Right renal cortex interstitium (tissue), 3 donors: ENCODE measurements around the gene LZTS3. TPM values are rescaled to one million over a fixed set of nuclear protein-coding genes. Genes with fewer than 3 reads are reported as not detected.
"Not testable (repeated sequence)": the region's sequence is repeated elsewhere in the genome, so short reads cannot be mapped to it uniquely, and the experiment has no call there.

Source experiments
- DNase-seq, 3 donors: peaks; one replicate each; pipeline ENCODE4 v3.0.0-alpha.2; 2013; ENCODE audit warnings: low read depth in 3 of 3, low spot score in 2 of 3
- polyA plus RNA-seq, 3 donors: library from polyadenylated mRNA; unstranded; fragments of 120-200 nt; gene quantifications; one replicate each; pipeline ENCODE4 v1.2.1, GENCODE V29; 2013; ENCODE audit not compliant: insufficient read length in 3 of 3

Gene LZTS3
- 10 to 100 TPM; 12.5 to 13.0 (median 12.8) TPM for polyA plus RNA-seq

DNA sequence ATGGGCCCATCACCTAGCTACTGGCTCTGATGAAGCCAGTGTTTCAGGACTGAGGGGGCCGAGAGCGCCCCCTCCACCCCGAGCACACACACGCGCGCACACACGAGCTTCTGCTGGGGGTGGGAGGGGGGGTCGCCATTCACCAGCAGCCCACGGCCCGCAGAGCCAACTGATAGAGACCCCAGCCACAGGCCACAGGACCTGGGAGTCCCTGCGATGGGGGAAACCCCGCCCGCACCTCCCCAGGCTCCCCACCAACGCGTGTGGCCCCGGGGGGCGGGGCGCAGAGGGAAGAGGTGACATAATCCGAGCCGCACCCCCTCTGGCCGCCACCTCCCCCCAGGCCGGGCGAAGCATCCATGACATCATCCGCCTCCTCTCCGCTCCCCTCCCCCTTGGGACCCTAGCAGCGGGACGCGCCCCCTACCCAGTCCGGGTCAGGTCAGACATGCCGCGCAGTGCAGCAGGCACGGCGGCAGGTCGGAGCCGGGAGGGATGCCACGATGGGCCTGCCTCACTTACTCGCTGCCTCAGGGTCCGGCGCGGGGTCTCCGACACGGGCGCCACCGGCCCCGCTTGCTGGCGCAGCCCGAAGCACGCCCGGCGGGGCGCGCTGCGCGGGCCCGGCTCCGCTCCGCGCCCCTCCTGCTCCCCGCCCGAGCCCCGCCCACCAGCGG, at the start of gene LZTS3:
LZTS3 (minus strand) TSS at position 617 of the 677 bp plus-strand sequence. CDS start 6,386 bp downstream, outside the sequence.
- no peak for DNase-seq

DNA sequence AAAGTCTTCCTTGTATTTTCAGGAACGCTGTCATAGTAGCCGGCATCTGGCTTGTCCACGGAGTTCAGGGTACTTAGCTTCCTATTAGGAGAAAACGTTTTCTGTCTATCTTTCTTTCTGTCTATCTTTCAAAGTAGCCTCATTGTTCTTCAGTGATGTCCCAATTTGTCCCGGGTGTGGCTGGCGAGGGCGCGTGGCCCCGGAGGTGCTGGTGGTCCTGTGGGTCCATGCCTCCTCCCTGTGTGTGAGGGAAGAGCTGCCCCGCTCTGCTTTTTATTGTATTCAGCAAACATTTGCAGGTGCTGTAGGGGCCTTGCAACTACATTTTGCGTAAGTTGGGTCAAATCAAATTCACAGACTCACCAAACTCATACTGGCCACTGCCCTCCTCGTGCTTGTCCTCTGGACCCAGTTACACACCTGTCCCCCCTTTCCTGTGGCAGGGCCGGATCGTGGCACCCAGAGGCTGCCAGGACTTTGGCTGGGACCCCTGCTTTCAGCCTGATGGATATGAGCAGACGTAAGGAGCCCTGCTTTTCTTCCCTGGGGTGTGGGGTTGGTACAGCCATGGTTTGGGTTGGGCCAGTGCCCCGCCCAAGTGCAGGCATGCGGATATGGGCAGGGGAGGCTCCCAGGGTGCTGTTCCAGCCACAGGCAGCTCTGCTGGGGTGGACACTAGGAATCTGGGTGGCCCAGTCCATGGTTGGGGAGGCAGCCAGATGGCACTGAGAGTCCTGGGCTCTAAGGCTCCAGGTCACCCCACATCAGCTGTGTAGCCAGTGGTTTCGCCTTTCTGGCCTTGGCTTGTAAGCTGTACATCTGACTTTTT, 48.3 kb upstream of the LZTS3 start:
- no peak for DNase-seq

DNA sequence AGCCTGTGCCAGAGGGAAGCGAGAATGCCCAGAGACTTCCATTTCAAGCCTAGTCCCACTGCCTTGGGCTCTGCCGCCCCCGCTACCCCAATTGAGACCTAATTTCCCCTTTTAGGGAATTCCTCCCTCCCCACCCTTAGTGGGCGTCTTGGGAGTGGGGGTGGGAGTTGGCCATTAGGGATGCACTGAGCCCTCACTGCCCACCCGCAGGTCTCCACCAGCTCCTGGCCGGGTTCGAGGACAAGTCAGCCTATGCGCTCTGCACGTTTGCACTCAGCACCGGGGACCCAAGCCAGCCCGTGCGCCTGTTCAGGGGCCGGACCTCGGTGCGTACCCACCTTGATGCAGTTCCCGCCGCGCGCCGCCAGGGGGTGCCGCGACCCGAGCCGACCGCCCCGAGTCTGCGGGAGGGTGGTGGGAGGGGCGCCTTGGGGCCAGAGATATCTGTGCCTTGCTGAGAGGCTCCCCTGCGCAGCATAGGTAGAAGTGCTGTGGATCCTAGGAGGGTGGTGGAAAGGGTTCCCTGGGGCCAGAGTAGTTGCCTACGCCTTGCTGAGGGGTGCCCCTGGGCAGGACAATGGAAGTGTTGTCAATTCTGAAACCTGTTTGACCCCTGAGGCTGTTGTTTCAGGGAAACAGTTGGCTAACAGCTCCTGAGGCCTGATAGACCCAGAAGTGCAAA, 45.1 kb upstream of the LZTS3 start:
- DNase-seq, result no peak

DNA sequence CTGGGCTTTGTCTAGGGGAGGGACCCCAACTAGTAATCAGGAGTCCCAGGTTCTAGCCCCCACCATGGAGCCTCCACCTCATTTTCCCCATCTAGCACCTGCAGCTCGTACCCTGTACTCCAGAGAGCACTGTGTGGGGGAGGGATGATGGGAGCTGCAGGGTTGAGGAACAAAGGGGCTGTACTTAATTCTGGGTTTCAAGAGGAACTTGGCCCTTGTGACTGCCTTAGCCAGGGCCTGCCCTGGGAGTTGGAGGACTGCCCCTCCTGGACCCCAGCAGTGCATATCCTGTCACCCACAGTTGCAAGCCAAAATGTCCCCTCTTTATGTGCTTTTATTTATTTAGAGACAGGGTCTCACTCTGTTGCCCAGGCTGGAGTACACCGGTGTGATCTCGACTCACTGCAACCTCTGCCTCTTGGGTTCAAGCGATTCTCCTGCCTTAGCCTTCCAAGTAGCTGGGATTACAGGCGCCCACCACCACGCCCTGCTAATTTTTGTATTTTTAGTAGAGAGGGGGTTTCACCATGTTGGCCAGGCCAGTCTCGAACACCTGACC, 42.1 kb upstream of the LZTS3 start:
- not testable (repeated sequence) for DNase-seq

DNA sequence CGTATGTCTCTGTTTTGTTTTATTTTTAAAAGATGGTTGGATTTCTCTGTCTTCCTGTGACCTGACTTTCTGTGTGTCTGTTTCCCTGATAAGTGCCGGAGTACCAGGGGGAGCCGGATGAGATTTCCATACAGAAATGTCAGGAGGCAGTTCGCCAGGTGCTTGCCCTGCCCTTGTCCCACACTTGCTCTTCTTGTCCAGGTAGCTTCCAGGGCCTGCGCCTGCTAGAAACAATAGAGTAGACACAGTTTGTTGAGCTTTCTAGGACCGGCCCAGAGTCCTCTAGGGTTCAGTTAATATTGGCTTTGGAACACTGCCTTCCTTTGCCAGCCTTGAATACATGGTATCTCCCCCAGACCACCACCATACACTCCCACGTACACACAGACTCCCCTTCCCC, 39.9 kb upstream of the LZTS3 start:
- no peak for DNase-seq

DNA sequence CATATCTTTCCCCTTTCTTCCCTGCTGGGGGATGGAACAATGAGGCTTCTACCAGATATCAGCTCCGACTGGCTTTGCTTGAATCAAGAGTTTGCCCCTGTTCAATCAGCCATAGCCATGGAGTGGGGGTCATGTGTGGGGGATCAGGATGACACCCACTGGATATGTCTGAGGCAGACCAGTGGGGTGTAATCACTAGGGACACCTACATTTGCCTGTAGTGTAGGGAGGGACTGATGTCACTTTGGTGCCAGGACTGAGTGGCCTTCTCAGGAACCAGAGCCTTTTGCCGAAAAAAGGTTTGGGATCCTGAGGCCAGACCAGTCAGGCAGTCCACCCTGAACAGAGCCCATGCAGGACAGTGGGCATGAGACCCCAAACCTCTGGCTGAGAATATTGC, 37.0 kb upstream of the LZTS3 start:
- DNase-seq, result no peak

DNA sequence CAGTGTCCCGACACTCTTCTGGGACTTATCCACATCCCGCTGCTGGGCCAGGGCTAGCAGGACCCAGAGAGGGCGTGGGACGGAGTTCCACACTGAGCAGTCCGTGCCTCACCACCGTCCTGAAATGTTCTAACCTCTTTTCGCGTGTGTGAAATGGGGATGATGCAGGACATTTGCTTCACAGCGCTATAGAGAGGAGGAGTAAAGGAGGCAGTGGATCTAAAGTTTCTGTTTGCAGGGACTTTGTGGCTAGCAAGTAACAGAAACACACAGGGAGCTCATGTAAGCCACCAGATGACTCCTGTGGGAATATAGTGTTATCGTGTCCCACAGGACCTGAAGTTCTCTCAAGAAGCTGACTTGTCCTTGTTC, 36.6 kb upstream of the LZTS3 start:
- DNase-seq, result no peak

DNA sequence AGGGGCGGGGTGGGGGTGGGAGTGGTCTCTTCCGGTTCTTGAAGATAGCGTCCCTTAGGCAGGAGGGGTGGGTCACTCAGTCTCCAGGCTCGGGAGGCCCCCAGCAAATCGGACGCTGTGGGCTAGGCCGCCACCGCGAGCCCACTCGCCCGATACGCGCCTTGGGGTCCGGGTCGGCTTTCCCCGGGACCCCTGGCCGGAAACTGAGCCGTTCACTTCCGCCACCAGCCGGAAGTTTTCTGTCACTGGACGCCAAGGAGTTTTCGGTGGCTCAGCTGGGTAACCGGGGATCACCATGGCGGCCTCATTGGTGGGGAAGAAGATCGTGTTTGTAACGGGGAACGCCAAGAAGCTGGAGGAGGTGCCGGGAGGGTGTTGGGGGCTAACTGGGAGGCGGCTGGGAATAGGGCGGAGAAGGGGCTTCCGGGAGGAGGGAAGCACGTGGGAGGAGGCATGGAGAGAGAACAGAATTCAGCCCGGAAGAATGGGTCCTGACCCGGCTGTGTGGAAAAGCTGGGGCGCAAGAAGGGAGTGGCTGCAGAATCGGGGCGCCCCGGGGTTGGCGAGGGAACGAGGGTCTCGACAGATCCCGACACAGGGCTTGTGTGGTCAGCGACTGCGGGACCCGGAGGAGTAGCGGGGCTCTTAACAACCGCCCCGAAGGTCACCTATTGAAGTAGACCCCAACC, 36.1 kb upstream of the LZTS3 start, which contains the start of gene ITPA:
ITPA (plus strand) TSS at position 242 of the 689 bp plus-strand sequence; CDS start at position 296, 54 bp downstream.
- DNase-seq, result no peak

DNA sequence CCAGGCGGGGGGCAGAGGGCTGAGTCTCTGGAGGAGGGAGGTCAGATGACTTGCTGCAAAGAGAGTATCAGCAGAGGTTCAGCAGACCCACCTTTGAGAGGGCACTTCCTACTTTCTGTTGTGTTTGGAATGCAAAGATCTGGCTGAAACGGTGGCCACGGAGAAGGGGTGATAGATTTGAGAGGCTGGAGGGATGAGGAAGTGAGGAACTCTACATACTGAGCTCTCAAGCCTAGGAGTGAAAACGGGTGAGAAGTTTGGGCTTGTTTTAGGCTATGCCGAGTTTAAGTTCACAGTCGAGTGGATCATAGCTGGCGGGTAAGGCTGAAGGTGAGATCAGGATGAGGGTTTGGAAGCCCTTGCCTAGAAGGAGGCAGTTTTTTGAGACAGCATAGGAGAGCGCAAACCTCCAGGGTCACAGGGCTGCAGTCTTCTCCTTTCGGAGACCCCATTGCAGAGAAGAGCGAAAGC, 35.5 kb upstream of the LZTS3 start:
- no peak for DNase-seq

DNA sequence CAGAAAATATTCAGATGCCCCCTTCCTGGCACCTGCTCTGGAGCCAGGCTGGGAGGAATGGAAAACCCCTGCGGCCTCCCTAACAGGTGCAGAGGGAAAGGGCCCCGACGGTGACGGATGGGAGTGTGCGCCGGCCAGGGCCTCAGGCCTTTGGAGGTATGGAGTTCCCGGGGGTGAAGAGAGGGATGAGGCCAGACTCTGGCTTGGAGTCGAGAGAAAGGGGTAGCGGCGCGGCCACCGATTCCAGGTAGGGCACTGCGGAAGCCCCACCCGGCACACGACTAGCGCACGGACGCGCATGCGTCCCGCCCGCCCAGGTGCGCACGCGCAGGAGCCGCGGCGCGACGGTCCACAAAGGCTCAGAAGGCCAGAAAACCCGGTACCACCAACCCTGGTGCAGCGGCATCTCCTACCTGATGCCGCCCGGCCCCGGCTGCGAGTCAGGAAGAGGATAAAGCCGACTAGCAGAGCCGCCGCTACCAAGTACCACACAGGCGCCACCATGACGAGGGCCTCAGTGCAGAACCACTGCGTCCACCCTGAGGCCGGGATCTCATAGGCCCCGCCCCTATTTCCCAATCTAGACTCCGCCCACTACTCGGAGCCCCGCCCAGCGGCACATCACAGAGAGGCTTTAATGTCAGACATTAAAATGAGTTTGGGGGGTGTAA, 30.9 kb upstream of the LZTS3 start, which contains the start of gene DDRGK1:
DDRGK1 (minus strand) TSS at position 559 of the 671 bp plus-strand sequence; CDS start at position 504, 55 bp downstream.
- peak; percentile 73 to 74 (median 74) for DNase-seq

DNA sequence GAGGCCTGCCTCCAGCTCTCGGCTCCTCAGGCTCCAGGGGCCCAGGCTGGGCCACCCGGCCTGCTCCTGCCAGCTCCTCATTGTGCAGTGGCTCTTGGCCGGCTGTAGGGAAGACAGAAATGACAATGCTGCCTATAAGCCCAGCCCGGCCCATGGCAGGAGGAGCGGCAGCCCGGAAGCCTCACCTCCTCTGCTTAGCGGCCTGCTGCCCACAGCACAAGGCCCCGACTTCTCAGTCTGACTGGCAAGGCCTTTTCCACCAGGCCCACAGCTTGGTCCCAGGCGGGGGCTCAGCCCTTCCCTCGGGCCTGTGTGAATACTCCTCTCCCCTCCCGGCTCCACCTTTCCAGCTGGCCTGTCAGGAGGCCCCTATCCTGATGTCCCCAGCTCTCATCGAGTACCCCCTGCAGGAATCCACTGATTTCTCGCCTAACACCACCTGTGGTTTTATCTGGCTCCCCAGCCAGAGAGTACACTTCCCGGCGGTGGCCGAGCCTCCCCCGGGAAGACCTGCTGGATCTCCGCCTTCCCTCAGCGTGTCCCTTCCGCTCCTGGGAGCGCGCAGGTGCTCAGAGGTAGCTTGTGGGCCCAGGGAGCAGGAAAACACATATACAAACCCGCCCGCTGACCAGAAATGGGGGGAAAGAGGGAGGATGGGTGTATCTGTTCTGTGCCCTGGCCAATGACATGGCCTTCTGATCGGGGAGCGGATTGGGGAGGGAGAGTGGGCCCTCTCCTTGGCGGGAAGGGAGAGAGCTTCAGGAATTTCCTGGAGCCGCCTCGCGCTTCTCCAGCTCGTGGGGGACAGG, 30.2 kb upstream of the LZTS3 start:
- no peak for DNase-seq

DNA sequence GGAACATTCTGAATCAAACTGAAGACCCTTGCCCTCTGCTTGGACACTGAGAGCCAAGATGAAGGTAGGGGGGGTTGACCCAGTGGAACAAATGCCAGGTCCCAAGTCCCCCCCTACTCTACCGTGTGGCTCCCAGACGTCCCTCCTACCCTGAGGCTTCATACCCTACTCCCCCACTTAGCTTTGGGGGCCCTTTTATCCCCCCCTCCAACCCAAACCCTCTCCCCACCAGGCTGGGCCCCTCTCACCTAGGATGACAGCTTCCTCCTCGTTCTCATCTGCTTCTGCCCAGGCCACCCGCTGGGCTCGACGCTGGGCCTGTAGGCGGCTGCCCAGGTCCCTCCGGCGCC, 29.6 kb upstream of the LZTS3 start:
- DNase-seq, result no peak

DNA sequence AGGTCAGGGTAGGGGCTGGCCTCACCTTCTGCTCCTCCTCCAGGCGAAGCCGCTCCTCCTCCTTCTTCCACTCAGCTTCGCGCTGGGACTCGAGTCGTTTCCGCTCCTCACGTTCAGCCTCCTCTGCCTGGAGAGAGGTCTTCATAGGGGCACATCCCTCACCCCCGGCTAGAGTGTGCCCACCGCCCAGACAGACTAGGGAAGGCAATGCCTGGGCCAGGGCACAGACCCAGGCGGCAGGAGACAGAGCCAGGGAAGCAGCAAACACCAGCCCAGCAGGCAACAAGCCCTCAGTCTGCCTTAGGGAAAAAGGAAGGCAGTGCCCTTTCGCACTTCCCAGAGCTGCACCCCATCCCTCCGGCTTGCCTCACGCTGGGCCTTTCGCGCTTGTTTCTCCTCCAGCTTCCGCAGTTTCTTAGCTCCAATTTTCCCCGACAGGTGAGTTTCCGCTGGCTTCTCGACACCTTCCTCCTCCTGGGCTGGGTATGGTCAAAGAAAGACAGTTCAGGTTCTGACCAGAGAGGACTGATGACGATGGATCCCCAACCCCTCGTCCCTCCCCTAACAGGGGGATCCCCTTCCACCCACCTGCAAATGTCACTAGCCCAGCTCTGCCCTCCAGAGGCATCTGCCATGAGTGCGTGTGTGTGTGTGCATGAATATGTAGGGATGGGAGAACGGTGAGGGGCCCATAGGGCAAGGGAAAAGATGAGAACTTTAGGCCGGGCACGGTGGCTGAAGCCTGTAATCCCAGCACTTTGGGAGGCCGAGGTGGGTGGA, 26.8 kb upstream of the LZTS3 start:
- DNase-seq, result no peak

DNA sequence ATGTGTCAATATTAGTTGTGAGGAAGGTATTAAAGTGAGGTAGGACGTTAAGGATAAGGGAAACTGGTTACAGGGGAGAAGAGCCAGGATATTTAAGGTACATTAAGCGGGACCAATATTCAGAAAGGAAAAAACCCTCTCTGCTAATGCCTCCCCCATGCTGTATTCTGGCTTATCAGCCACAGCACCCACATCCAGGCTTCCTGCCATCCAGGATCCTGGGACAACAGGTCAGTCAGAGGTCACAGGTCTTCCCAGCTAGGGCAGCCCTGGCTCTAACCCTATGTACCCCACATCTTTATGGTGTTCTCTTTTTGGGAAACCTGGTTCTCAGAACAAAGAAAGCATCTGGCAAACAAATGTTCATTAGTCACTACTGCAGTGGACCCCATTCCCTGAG, 25.9 kb upstream of the LZTS3 start:
- no peak for DNase-seq

DNA sequence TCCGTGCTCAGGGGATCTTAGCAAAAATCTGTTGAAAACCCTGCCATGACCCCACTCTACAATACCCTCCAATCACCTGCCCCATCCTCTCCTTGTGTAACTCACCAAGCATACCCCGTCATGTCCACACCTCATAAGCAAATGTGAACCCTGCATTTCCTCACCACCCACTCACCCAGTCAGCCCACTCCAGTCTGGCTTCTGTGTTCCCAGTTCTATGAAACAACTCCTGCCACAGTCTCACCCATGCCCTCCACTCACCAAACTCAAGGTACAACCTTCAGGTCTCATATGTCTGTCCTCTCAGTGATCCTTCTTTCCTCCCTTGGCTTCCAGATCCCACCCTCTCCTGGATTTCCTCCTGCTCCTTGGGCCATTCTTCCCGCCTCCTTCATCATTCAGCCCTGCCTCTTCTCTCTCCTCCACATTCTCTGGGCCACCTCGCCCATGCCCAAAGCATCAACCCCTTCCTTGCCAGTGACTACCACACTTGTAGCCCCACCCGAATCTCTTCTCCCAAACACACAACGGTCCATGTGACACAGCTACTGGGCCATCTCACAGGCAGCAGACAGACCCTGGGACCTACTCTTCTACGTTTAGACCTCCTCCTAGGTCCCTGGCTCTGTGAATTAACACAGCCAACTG, 22.4 kb upstream of the LZTS3 start:
- no peak for DNase-seq

DNA sequence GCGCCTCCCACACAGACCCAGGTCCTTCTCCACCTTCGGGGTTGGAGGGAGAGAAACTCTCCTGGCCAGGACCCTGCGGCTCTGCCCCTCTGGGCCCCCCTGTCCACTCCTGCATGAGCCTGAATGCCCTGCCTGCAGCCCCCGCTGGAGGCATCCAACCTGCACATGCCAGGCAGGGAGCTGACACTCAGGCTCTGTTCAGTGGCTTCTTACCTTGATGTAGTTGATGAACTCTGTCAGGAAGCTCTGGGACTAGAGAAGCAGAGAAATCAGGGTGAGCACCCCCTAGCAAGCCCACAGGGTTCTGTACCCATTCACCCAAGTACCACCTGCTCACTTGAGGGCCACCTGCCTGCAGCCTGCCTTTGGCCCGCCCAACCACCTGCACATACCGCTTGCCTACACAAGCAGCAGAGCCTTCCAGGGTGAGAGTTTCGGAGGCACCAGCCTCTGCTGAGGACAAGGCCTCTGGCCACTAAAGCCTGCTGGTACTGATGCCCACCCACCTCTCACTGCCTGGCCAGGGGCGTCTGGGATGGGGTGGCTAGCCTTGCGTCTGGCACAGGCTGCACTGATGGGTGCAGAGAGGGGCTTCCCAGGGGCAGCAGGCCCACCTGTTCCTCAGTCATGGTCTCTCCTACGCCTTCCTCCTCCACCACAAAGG, 21.4 kb upstream of the LZTS3 start:
- DNase-seq, result no peak
